GM12878 (cell line): ENCODE data around the gene AIDA. TPM values are rescaled to one million over a fixed set of nuclear protein-coding genes. Genes with fewer than 3 reads are reported as not detected.
A peak's percentile ranks its signal among the peaks of the same experiment; 100 is the strongest.

ENCODE experiments used
- BHLHE40 ChIP-seq, 2 experiments: fragments of 450-650 bp in 1 of 2; IDR thresholded peaks; 2 replicates each; pipeline ENCODE4 v1.6.1; 2011 to 2017; ENCODE audit warnings: low read depth in 2 of 2, borderline replicate concordance in 1 of 2, improper control_type of control experiment in 1 of 2, low read length in 1 of 2, mild to moderate bottlenecking in 1 of 2
- BMI1 ChIP-seq: fragments of 450-650 bp; IDR thresholded peaks from 2 replicates; pipeline ENCODE4 v1.6.1; 2016; ENCODE audit warnings: mild to moderate bottlenecking, moderate library complexity, borderline replicate concordance
- CBX5 ChIP-seq: sonication (generic); IDR thresholded peaks from 2 replicates; pipeline ENCODE4 v1.6.1; 2016; ENCODE audit warnings: low read depth, moderate library complexity, mild to moderate bottlenecking, inconsistent platforms
- JUNB ChIP-seq: IDR thresholded peaks from 2 replicates; pipeline ENCODE4 v1.6.1; 2016; ENCODE audit warnings: antibody characterized with exemption, mild to moderate bottlenecking
- JUND ChIP-seq: IDR thresholded peaks from 2 replicates; pipeline ENCODE4 v1.6.1; 2012; ENCODE audit warnings: low read depth, mild to moderate bottlenecking, low read length, improper control_type of control experiment, moderate library complexity
- MTA2 ChIP-seq: fragments of 450-650 bp; IDR thresholded peaks from 2 replicates; pipeline ENCODE4 v1.6.1; 2016; ENCODE audit warnings: low read depth, mild to moderate bottlenecking, moderate library complexity
- MTA3 ChIP-seq: IDR thresholded peaks from 2 replicates; pipeline ENCODE4 v1.6.1; 2012; ENCODE audit warnings: low read length, inconsistent platforms, borderline replicate concordance
- NFYB ChIP-seq: IDR thresholded peaks from 2 replicates; pipeline ENCODE4 v1.6.1; 2011; ENCODE audit warnings: low read depth, mild to moderate bottlenecking, low read length, improper control_type of control experiment, moderate library complexity; ENCODE audit not compliant: insufficient read depth
- NR2C1 ChIP-seq: fragments of 450-650 bp; IDR thresholded peaks from 2 replicates; pipeline ENCODE4 v1.6.1; 2017; ENCODE audit warnings: antibody characterized with exemption, mild to moderate bottlenecking, moderate library complexity
- PAX5 ChIP-seq: IDR thresholded peaks from 2 replicates; pipeline ENCODE4 v1.6.1; 2011; ENCODE audit warnings: low read depth, low read length, borderline replicate concordance
- PML ChIP-seq: IDR thresholded peaks from 2 replicates; pipeline ENCODE4 v1.6.1; 2012; ENCODE audit warnings: low read length, inconsistent platforms
- SUZ12 ChIP-seq: fragments of 200-600 bp; sonication (generic); IDR thresholded peaks from one replicate; pipeline ENCODE4 v1.6.1; 2018; ENCODE audit warnings: antibody characterized with exemption, mild to moderate bottlenecking; ENCODE audit not compliant: unreplicated experiment
- USF1 ChIP-seq: IDR thresholded peaks from 2 replicates; pipeline ENCODE4 v1.6.1; 2011; ENCODE audit warnings: borderline replicate concordance, low read depth, mild to moderate bottlenecking, moderate library complexity, mixed read lengths, low read length; ENCODE audit not compliant: insufficient read depth; ENCODE audit errors: extremely low read length
- ZBED1 ChIP-seq: IDR thresholded peaks from 2 replicates; pipeline ENCODE4 v1.6.1; 2016; ENCODE audit warnings: borderline replicate concordance
- ZBTB4 ChIP-seq: fragments of 450-650 bp; formaldehyde crosslinking; IDR thresholded peaks from 2 replicates; pipeline ENCODE4 v1.4.0; 2022; ENCODE audit warnings: mild to moderate bottlenecking, moderate library complexity
- ZNF207 ChIP-seq: fragments of 450-650 bp; IDR thresholded peaks from 2 replicates; pipeline ENCODE4 v1.6.1; 2014; ENCODE audit warnings: antibody characterized with exemption, mild to moderate bottlenecking, borderline replicate concordance
- ZNF24 ChIP-seq: fragments of 450-650 bp; IDR thresholded peaks from 2 replicates; pipeline ENCODE4 v1.6.1; 2017; ENCODE audit warnings: antibody characterized with exemption, mild to moderate bottlenecking
- ZNF274 ChIP-seq: IDR thresholded peaks from one replicate; pipeline ENCODE4 v1.8.0; 2011; ENCODE audit not compliant: insufficient read length, insufficient read depth
- polyA plus RNA-seq, 11 experiments: library from polyadenylated mRNA; depleted of rRNA in 4 of 11; unstranded in 6 of 11; stranded (reverse) in 5 of 11; fragments of >200 nt; fragmentation: Nextera tagmentation in 4 of 11; fragmentation: Illumina TruSeq in 1 of 11; extraction: Ambion mirVana in 4 of 11; extraction: Trizol in 1 of 11; gene quantifications; 1 replicate in 1 of 11; 2 replicates in 10 of 11; pipeline versions ENCODE4 v1.2.1 to v1.2.3, GENCODE V29; 2011 to 2016; ENCODE audit warnings: inconsistent platforms in 2 of 11, missing spikeins in 2 of 11, low read depth in 1 of 11
- total RNA-seq, 4 experiments: library from RNA; depleted of rRNA in 3 of 4; stranded (reverse); fragments of >200 nt in 3 of 4; fragmentation: Illumina TruSeq in 1 of 4; extraction: Trizol in 1 of 4; gene quantifications; 2 replicates each; pipeline versions ENCODE4 v1.2.1 to v1.2.3, GENCODE V29; 2013 to 2021
- TF ChIP-seq, protein P1 (sequence below): fragments of 450-650 bp; IDR thresholded peaks from 2 replicates; pipeline ENCODE4 v1.6.1; 2014; ENCODE audit warnings: mild to moderate bottlenecking
- TF ChIP-seq, protein P2 (sequence below): fragments of 450-650 bp; IDR thresholded peaks from 2 replicates; pipeline ENCODE4 v1.6.1; 2016; ENCODE audit warnings: mild to moderate bottlenecking

AIDA gene
- total and polyA plus RNA-seq, 10 of the 15 experiments (the other 5 are each of a cell fraction or from before 2014, with no cell fraction given): 8.9 to 43.1 (median 19.2) TPM

GRCh38 chr1:222712253-222713090 is at the start of gene AIDA, which contains the start of gene BROX (continued):
- TF ChIP-seq BMI1 (no peak), SUZ12 (no peak), JUND (no peak), ZNF24 (no peak), ZBTB4 (CRISPR knock-in tag) (peak; percentile 84), PML (no peak; the same call in 1 of the 2 replicates), PAX5 (no peak), MTA3 (no peak), CBX5 (no peak), MTA2 (no peak), USF1 (peak; percentile 97), BHLHE40 (IDR thresholded peaks at IDR 0.05; ENCODE audit: borderline replicate concordance in 1 of 2, low read depth in 2 of 2, low read length in 1 of 2) (peak; percentile 85 to 98), ZNF207 (peak; percentile 80; the same call in 1 of the 2 replicates), ZNF274 (no peak), NR2C1 (peak; percentile 92), JUNB (no peak), ZBED1 (no peak), NFYB (no peak)
- TF ChIP-seq, protein P1, sequence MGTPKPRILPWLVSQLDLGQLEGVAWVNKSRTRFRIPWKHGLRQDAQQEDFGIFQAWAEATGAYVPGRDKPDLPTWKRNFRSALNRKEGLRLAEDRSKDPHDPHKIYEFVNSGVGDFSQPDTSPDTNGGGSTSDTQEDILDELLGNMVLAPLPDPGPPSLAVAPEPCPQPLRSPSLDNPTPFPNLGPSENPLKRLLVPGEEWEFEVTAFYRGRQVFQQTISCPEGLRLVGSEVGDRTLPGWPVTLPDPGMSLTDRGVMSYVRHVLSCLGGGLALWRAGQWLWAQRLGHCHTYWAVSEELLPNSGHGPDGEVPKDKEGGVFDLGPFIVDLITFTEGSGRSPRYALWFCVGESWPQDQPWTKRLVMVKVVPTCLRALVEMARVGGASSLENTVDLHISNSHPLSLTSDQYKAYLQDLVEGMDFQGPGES: no peak
- TF ChIP-seq, protein P2, sequence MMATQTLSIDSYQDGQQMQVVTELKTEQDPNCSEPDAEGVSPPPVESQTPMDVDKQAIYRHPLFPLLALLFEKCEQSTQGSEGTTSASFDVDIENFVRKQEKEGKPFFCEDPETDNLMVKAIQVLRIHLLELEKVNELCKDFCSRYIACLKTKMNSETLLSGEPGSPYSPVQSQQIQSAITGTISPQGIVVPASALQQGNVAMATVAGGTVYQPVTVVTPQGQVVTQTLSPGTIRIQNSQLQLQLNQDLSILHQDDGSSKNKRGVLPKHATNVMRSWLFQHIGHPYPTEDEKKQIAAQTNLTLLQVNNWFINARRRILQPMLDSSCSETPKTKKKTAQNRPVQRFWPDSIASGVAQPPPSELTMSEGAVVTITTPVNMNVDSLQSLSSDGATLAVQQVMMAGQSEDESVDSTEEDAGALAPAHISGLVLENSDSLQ: no peak
